Bronchial epithelial cell (primary cell): ENCODE measurements around the gene FBXO46. TPM values are rescaled to one million over a fixed set of nuclear protein-coding genes. Genes with fewer than 3 reads are reported as not detected.

Source experiments
- DNase-seq: peaks from one replicate; pipeline ENCODE4 v3.0.0-alpha.2; 2010; ENCODE audit warnings: low read depth
- FAIRE-seq: peaks from 2 replicates; lab custom pipeline; 2011; peaks lifted over from hg19 to GRCh38; lab: Jason Lieb, UNC
- H3K27me3 ChIP-seq: 2 replicates; pipeline ENCODE4 v1.5.1; 2011; ENCODE audit warnings: low read length; ENCODE audit not compliant: control insufficient read depth, insufficient read depth
- H3K36me3 ChIP-seq: 2 replicates; pipeline ENCODE4 v1.5.1; 2011; ENCODE audit warnings: low read length; ENCODE audit not compliant: control insufficient read depth, insufficient read depth
- H3K4me3 ChIP-seq: 2 replicates; pipeline ENCODE4 v1.5.1; 2011; ENCODE audit warnings: mild to moderate bottlenecking, low read depth, low read length, control low read depth
- CTCF ChIP-seq: IDR thresholded peaks from 2 replicates; pipeline ENCODE4 v1.5.1; 2011; ENCODE audit warnings: mild to moderate bottlenecking, moderate library complexity, low read length, control low read depth, inconsistent platforms; ENCODE audit not compliant: insufficient read depth, severe bottlenecking
- total RNA-seq: library from RNA; depleted of rRNA; stranded (reverse); fragments of >200 nt; gene quantifications from 2 replicates; pipeline ENCODE4 v1.2.1, GENCODE V29; 2014

FBXO46 gene
- total RNA-seq, 1 donor from 2014 or later = 2.4 TPM

- Histone ChIP-seq H3K36me3 (peaks cover 2% of the 10 kb centered on the region), H3K27me3 (no peaks in the 10 kb centered on the region), H3K4me3 (peak overlapping the region; percentile 38)
- TF ChIP-seq CTCF = peak; percentile 93
- DNase-seq (peak; percentile 93), FAIRE-seq (peak; percentile 52)
These were observed 39.8 kb upstream of the FBXO46 start for GRCh38 chr19:45770192-45771101.

GRCh38 chr19:45769821-45770191, 39.1 kb upstream of the FBXO46 start:
- DNase-seq (peak; percentile 16), FAIRE-seq (no peak)
- no peak for TF ChIP-seq CTCF
- Histone ChIP-seq H3K27me3 (no peaks in the 10 kb centered on the region), H3K4me3 (peak overlapping the region; percentile 38), H3K36me3 (peaks cover 1% of the 10 kb centered on the region)

GRCh38 chr19:45768984-45769782, 38.5 kb upstream of the FBXO46 start, which contains the start of gene SIX5:
Gene SIX5 (minus strand): TSS chr19:45769252. CDS start chr19:45768844, 408 bp downstream.
- peak; percentile 89 for DNase-seq
- FAIRE-seq = no peak
- peak within 1 kb of the TSS; percentile 88 for H3K4me3 ChIP-seq
- no peaks in the 10 kb centered on the region for H3K36me3 ChIP-seq
- TF ChIP-seq CTCF = no peak
- H3K27me3 ChIP-seq = no peaks in the 10 kb centered on the region

GRCh38 chr19:45768655-45768983, 37.9 kb upstream of the FBXO46 start:
- Histone ChIP-seq H3K27me3 (no peaks in the 10 kb centered on the region), H3K4me3 (peak overlapping the region; percentile 88), H3K36me3 (no peaks in the 10 kb centered on the region)
- DNase-seq (no peak), FAIRE-seq (no peak)
- no peak for TF ChIP-seq CTCF

- Histone ChIP-seq H3K36me3 (no peaks in the 10 kb centered on the region), H3K4me3 (peak overlapping the region; percentile 88), H3K27me3 (no peaks in the 10 kb centered on the region)
- DNase-seq (peak; percentile 40), FAIRE-seq (no peak)
- TF ChIP-seq CTCF = no peak
These were observed 37.4 kb upstream of the FBXO46 start for GRCh38 chr19:45767881-45768654.
